Renal pelvis (tissue), 4 donors: Measurements from ENCODE around the gene FOXQ1. TPM values are rescaled to one million over a fixed set of nuclear protein-coding genes. Genes with fewer than 3 reads are reported as not detected.
A peak's percentile ranks its signal among the peaks of the same experiment; 100 is the strongest.

ENCODE experiments used
- DNase-seq: peaks from one replicate; pipeline ENCODE4 v3.0.0-alpha.2; 2013
- polyA plus RNA-seq, 3 donors: library from polyadenylated mRNA; unstranded; fragments of 120-200 nt; gene quantifications; one replicate each; pipeline ENCODE4 v1.2.1, GENCODE V29; 2013; ENCODE audit not compliant: insufficient read length in 3 of 3

The FOXQ1 gene
- polyA plus RNA-seq, 3 donors: 12.1 to 16.9 (median 14.3) TPM

DNA sequence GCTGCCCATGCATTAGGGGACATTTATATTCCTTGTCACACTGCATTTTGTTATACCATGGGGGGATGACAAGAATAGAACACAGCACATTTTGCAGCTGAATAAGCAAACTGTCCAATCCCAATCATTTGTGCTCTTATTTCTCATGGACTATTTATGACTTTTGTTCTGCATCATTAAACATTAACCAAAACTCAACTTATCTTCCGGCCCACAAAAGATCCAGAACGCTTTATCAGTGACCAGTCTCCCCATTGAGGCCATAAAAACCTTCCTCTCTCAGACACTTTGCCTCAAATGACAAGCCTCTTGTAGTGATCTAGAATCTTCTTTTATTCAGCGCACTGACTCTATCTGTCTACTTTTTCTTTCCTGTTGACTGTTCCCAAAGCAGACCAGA is 28.4 kb upstream of the FOXQ1 start:
- no peak for DNase-seq

DNA sequence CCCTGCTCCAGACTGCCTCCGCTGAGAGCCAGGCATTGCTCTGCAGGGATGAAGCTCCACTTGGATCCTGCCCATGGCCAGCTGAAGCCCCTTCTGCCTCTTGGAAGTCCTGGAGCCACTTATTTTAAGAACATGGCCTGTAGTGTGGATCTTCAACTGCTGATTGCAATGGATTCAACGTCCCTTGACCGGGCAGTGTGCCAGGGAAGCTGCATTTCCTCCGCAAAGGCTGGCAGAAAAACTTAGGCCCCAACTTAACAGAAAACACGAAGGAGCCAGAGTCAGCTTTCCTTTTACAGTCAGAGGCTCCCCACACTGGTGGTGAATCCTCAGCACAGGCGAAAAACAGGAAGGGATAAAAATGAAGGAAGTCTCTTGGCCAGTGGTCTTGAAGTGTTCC is 26.3 kb upstream of the FOXQ1 start:
- DNase-seq: no peak

DNA sequence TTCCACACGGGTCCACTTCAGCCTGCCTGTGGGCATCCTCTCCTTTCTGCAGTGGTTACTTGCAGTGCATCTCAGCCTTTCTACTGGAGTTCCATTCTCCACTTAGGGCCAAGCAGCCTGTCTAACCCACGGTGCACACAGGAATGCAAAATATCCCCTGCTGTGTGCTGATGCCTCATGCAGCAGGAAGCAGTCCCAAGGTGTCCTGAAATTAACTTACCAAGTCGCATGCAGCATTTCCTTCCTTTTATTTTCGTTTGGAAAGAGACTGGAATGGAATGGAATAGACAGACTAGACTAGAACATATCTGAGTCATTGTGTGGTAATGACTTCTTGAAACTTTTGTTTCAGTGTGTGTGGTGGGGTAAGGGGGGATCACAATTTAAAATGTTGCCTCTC is 25.9 kb upstream of the FOXQ1 start:
- no peak for DNase-seq

GRCh38 chr6:1287103-1287591 is 24.8 kb upstream of the FOXQ1 start:
- DNase-seq: peak; percentile 9

DNA sequence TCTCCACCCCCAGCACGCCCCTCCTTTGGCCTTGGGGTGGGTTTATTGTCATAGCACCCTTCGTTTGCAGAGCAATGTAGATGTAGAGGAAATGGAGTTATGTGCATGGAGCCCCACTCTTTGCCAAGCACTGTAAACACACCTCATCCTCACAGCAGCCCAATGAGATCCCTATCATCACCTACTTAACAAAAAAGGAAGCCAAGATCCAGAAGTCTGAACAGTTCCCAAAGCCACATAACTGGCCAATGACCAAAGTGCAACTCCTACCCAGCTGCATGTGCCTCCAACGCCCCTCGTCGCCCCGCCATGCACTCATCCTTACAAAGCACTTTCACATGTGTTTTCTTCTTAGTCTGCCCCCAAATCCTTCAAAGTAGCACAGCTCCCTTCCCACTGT is 21.8 kb upstream of the FOXQ1 start:
- DNase-seq: no peak

DNA sequence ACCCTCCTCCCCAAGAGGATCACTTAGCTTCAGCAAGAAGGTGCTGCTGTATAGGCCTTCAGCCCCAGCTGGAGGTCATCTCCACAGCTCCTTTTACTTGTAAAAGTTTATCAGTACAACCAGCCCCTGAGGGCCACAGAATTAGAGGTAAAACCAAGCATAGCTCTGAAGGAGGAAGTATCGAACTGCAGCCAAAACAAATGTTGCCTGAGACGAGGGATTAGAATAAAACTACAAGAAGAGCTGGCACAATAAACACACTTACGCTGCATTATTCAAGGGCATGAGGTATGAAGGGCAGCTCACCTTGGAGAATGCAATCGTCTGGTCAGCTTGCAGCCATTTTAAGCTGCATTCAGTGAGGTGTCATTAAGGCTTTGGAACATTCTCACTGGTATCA is 21.1 kb upstream of the FOXQ1 start:
- no peak for DNase-seq

DNA sequence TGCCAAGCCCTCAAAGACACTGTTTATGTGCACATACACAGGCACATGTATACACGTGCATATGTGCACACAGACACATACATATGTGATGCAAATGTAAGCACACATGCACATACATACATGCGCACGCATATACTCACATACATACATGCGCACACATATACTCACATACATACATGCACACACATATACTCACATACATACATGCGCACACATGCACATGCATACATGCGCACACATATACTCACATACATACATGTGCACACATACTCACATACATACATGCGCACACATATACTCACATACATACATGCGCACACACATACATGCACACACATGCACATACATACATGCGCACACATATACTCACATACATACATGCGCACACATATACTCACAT is 20.5 kb upstream of the FOXQ1 start:
- DNase-seq: no peak

DNA sequence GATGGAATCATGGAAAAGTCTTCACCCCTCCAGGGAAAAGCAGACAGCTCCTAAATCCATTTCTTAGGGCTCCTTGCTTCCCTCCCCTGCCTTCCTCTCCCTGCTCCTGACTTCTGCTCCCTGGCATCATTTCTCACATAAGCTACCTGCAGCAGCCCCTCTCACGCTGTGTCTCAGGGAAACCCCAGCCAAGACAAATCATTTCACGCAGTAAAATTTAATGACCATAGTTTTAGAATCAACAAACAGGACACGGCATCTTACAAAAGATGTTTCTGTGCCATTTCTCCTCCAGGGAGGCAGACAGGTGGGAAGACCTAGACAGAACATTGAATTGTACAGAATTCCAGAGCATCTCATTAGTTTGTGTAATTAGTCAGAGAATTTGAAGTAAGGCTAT is 16.5 kb upstream of the FOXQ1 start:
- no peak for DNase-seq

DNA sequence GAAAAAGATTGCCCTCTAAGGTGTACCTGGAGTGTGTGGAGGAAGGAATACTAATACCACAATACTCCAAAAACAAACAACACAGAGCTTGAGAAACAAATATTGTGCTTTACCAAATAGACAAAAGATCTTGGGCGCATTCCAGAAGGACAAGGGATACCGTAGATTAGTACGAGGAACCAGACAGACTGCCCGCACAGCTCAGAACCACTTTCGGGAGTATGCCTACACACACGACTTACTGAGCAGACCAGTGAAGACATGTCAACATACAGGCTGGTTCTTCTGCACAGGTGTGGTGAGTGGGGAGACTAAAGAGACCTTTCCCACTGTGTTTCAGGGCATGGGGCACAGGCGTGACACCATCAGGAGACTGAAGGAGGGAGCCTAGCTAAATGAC is 15.8 kb upstream of the FOXQ1 start:
- no peak for DNase-seq

GRCh38 chr6:1296542-1296941 is 15.4 kb upstream of the FOXQ1 start:
- no peak for DNase-seq

GRCh38 chr6:1297746-1298145 is 14.2 kb upstream of the FOXQ1 start:
- no peak for DNase-seq

DNA sequence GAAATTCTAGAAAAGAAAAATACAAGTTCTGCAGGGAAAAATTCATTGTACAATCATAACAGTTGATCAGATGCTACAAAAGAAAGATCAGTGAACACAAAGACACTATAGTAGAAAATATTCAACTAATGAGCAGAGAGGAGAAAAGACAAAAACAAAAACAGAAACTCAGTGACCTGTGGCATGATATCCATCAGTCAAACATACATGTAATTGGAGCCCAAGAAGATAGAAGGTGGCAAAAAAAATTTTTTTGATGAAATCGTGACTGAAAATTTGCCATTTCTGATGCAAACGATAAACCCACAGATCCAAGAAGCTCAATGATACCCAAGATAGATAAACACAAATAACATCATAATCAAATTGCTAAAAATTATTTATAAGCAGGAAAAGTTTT is 13.1 kb upstream of the FOXQ1 start:
- DNase-seq: no peak

- no peak for DNase-seq
These were observed 5.8 kb upstream of the FOXQ1 start for GRCh38 chr6:1306133-1306532.

DNA sequence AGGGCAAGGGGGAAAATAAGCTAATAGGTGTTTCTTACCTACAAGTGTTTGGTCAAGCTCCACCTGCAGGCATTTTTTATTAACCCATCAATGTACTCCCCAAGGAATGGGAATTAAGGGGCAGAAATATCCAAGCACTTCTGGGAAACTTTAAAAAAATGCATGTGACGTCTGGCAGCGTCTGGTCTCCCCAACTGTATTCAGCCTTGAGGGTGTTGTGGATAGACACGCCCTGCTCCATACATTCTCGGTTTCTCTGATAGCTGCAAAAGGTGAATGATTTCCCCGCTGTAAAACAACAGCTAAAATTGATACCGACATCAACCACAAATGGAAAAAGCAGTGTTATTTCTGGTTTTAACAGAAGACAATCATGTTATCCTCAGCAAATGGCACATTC is 2.5 kb upstream of the FOXQ1 start:
- DNase-seq: no peak

DNA sequence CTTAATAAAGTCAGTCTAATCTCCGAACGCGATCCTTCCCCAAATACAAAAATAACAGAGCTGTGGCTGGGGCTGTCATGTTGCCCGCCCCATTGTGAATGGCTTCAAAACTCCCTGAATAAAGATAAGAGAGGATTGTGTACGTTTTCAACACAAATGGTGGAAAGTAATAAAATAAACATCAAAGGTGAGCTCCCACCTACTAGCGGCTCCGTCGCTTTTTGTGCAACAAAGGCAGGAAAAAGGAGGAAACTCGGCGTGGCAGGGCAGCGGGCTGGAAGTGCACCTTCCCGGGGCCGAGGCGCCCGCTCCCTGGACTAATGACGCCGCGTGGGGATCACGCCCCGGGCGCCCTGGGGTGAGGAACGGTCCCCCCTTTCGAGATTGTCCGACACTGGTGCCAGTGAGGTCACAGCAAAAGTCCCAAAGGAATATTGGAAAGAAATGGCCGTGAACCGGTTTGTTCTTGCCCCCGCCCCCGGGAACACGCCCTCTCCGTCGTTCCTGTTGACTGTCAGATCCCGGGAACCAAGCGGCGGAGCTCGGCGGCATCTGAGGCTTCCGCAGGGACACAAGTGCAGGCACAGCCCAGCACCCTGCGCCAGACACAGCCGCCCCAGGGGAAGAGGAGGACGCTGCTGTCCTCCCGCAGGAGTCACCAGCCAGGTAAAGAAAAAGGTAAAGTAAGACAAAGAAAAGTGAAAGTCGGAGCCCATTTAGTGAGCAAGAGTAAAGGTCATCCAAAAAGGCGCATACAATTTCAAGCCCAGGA is 1.1 kb upstream of the FOXQ1 start:
- no peak for DNase-seq

GRCh38 chr6:1312203-1312472 is 240 bp downstream of the FOXQ1 start:
- no peak for DNase-seq

DNA sequence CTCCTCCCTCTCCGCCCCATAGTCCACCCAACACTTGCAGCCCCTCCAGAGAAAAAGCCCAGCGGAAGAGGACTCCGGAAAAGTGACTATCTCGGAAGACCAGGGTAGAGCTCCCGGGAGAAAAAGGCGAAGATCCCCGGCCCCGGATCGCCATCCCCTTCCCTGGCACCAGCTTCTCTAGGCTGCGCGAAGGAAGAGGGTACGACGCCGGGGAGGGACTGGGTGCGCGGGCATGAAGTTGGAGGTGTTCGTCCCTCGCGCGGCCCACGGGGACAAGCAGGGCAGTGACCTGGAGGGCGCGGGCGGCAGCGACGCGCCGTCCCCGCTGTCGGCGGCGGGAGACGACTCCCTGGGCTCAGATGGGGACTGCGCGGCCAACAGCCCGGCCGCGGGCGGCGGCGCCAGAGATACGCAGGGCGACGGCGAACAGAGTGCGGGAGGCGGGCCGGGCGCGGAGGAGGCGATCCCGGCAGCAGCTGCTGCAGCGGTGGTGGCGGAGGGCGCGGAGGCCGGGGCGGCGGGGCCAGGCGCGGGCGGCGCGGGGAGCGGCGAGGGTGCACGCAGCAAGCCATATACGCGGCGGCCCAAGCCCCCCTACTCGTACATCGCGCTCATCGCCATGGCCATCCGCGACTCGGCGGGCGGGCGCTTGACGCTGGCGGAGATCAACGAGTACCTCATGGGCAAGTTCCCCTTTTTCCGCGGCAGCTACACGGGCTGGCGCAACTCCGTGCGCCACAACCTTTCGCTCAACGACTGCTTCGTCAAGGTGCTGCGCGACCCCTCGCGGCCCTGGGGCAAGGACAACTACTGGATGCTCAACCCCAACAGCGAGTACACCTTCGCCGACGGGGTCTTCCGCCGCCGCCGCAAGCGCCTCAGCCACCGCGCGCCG is 822 bp downstream of the FOXQ1 start:
- no peak for DNase-seq

DNA sequence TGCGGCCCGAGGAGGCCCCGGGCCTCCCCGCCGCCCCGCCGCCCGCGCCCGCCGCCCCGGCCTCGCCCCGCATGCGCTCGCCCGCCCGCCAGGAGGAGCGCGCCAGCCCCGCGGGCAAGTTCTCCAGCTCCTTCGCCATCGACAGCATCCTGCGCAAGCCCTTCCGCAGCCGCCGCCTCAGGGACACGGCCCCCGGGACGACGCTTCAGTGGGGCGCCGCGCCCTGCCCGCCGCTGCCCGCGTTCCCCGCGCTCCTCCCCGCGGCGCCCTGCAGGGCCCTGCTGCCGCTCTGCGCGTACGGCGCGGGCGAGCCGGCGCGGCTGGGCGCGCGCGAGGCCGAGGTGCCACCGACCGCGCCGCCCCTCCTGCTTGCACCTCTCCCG is 1.5 kb downstream of the FOXQ1 start:
- no peak for DNase-seq

- DNase-seq: no peak
These were observed 2.0 kb downstream of the FOXQ1 start for GRCh38 chr6:1313767-1314503.

DNA sequence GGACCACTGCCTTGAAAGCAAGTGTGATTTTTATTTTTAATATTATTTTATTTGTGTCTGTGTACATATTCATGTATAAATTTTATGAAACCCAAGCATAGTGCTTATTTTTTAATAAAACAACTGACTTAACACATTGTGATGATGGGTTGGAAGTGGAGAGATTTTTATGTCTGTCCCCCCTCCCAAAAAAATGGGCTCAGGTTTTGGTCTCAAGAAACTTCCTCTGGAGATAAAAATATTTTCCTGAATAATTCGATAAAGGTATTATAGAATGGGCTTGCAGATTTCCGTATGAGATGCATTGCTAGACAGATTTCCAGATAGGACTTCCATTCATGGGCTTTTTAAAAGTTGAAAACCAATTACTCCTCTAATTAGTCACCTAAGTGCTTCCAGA is 2.7 kb downstream of the FOXQ1 start:
- DNase-seq: no peak

GRCh38 chr6:1315201-1315559 is 3.3 kb downstream of the FOXQ1 start:
- DNase-seq: no peak

GRCh38 chr6:1315560-1316386 is 3.9 kb downstream of the FOXQ1 start:
- no peak for DNase-seq
